ENCODE results near the gene PRKCH. TPM values are rescaled to one million over a fixed set of nuclear protein-coding genes. Genes with fewer than 3 reads are reported as not detected.

PRKCH gene
- total RNA-seq, 2 experiments from 2014 or later, result 149 to 158 TPM

Other genes starting within 250 kb of the PRKCH start
- 1 to 10 TPM; 2.8 to 3.0 TPM for gene TMEM30B, start 40.2 kb upstream of the PRKCH start, total RNA-seq

Measured in activated naive CD4-positive, alpha-beta T cell treated with anti-CD3 and anti-CD28 coated beads for 36 hours (primary cell).